Muscle layer of duodenum (tissue), 2 donors: ENCODE measurements around the gene CFAP73.

Experiments
- H3K27ac ChIP-seq: one replicate; pipeline ENCODE4 v1.7.0; 2013; ENCODE audit warnings: mild to moderate bottlenecking, low read length
- H3K27me3 ChIP-seq: one replicate; pipeline ENCODE4 v1.7.0; 2013; ENCODE audit warnings: low read depth, mild to moderate bottlenecking, control low read depth, low read length
- H3K36me3 ChIP-seq, 2 donors: one replicate each; pipeline ENCODE4 v1.7.0; 2013; ENCODE audit warnings: low read length in 2 of 2, control low read depth in 1 of 2, mild to moderate bottlenecking in 1 of 2; ENCODE audit not compliant: insufficient read depth in 2 of 2, control insufficient read depth in 1 of 2
- H3K4me1 ChIP-seq, 2 donors: one replicate each; pipeline ENCODE4 v1.7.0; 2013; ENCODE audit warnings: low read length in 2 of 2, mild to moderate bottlenecking in 2 of 2, control low read depth in 1 of 2, moderate library complexity in 1 of 2; ENCODE audit not compliant: insufficient read depth in 2 of 2, control insufficient read depth in 1 of 2
- H3K4me3 ChIP-seq, 2 donors: one replicate each; pipeline ENCODE4 v1.7.0; 2013; ENCODE audit warnings: low read length in 2 of 2, low read depth in 1 of 2, mild to moderate bottlenecking in 1 of 2
- H3K9me3 ChIP-seq, 2 donors: one replicate each; pipeline ENCODE4 v1.7.0; 2013; ENCODE audit warnings: low read length in 2 of 2, control low read depth in 1 of 2, mild to moderate bottlenecking in 1 of 2; ENCODE audit not compliant: control insufficient read depth in 1 of 2
- donor health status: healthy.

CFAP73 gene

GRCh38 chr12:113158439-113159203, 9.1 kb downstream of the CFAP73 start:
- H3K27me3 ChIP-seq, result peaks cover 13% of the 10 kb centered on the region
- H3K4me1 ChIP-seq, result peaks cover 0 to 15% of the 10 kb centered on the region in 2 donors
- H3K27ac ChIP-seq, result no peak overlapping the region
- H3K36me3 ChIP-seq, result peaks cover 33 to 64% of the 10 kb centered on the region in 2 donors
- no peaks in the 10 kb centered on the region for H3K9me3 ChIP-seq
- no peak overlapping the region for H3K4me3 ChIP-seq

- peaks cover 0 to 5% of the 10 kb centered on the region in 2 donors for H3K4me1 ChIP-seq
- no peaks in the 10 kb centered on the region for H3K9me3 ChIP-seq
- H3K27me3 ChIP-seq, result peaks cover 6% of the 10 kb centered on the region
- no peak overlapping the region for H3K4me3 ChIP-seq
- peaks cover 37 to 75% of the 10 kb centered on the region in 2 donors for H3K36me3 ChIP-seq
- H3K27ac ChIP-seq, result no peak overlapping the region
Observed at GRCh38 chr12:113159937-113160336, 10.4 kb downstream of the CFAP73 start.

DNA sequence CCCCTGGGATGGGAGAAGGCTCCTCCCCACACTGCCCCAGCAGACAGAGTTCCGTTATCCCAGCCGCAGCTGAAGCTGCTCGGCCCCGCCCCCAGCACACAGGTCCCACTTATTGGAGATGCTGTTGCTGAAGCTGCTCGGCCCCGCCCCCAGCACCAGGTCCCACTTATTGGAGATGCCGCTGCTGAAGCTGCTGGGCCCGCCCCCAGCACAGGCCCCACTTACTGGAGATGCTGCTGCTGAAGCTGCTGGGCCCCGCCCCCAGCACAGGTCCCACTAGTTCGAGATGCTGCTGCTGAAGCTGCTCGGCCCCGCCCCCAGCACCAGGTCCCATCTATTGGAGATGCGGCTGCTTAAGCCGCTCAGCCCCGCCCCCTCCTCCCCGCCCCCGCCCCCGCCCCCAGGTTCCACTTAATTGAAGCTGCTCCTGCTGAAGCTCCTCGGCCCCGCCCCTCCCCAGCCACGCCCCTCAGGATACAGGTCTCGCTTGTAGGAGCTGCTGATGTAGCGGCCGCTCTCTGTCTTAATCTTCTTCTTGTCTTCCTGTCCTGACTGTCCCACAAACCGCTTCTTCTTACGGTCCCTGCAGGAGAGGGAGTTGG, 12.0 kb downstream of the CFAP73 start:
- Histone ChIP-seq H3K9me3 (no peaks in the 10 kb centered on the region), H3K4me1 (peaks cover 0 to 5% of the 10 kb centered on the region in 2 donors), H3K27me3 (no peaks in the 10 kb centered on the region), H3K4me3 (no peak overlapping the region), H3K27ac (no peak overlapping the region), H3K36me3 (peaks cover 47 to 90% of the 10 kb centered on the region in 2 donors)

DNA sequence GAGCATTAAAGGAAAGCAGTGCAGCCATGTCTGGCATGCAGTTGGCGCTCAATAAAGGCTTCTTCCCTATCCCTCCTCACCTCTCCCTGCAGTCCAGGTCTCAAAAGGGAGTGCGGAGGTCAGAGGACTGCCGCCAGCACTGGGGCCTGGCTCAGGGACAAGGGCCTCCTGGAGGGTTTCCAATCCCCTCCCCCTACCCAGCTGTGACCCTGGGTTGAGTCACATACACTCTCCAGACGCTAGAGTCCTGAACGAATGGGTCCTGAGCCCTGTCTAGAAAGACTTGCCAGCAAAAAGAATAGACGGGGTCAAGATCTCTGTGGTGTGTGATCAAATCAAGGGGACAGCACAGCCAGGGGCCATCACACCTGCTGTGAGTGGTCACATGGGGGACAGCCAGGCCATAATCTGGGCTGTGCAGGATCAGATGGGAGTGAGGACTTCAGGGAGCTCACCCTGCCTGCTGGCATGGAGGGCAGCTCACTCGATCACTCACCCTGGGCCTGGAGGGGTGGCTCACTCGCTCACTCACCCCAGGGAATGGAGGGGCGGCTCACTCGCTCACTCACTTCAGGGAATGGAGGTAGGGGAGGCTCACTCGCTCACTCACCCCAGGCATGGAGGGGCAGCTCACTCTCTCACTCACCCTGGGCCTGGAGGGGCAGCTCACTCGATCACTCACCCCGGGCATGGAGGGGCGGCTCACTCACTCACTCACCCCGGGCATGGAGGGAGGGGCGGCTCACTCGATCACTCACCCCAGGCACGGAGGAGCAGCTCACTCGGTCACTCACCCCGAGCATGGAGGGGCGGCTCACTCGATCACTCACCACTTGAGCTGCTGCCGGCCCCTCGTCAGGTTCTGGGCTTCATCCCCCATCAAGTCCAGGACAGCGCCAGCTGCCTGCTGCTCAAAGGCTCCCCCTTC, 12.8 kb downstream of the CFAP73 start:
- Histone ChIP-seq H3K27me3 (no peaks in the 10 kb centered on the region), H3K27ac (no peak overlapping the region), H3K4me1 (peaks cover 0 to 5% of the 10 kb centered on the region in 2 donors), H3K36me3 (peaks cover 51 to 95% of the 10 kb centered on the region in 2 donors), H3K4me3 (no peak overlapping the region), H3K9me3 (no peaks in the 10 kb centered on the region)

- Histone ChIP-seq H3K27me3 (no peaks in the 10 kb centered on the region), H3K4me1 (peaks cover 0 to 5% of the 10 kb centered on the region in 2 donors), H3K9me3 (no peaks in the 10 kb centered on the region), H3K27ac (no peak overlapping the region), H3K36me3 (peaks cover 51 to 95% of the 10 kb centered on the region in 2 donors), H3K4me3 (no peak overlapping the region)
Observed at GRCh38 chr12:113163030-113163360, 13.5 kb downstream of the CFAP73 start.

GRCh38 chr12:113164014-113164413, 14.5 kb downstream of the CFAP73 start:
- no peaks in the 10 kb centered on the region for H3K27me3 ChIP-seq
- H3K27ac ChIP-seq, result no peak overlapping the region
- no peaks in the 10 kb centered on the region for H3K9me3 ChIP-seq
- peaks cover 0 to 5% of the 10 kb centered on the region in 2 donors for H3K4me1 ChIP-seq
- peaks cover 44 to 95% of the 10 kb centered on the region in 2 donors for H3K36me3 ChIP-seq
- no peak overlapping the region for H3K4me3 ChIP-seq

GRCh38 chr12:113165521-113166450, 16.3 kb downstream of the CFAP73 start:
- no peaks in the 10 kb centered on the region for H3K9me3 ChIP-seq
- peaks cover 38 to 93% of the 10 kb centered on the region in 2 donors for H3K36me3 ChIP-seq
- no peaks in the 10 kb centered on the region for H3K27me3 ChIP-seq
- no peak overlapping the region for H3K4me3 ChIP-seq
- H3K27ac ChIP-seq, result no peak overlapping the region
- peaks cover 0 to 5% of the 10 kb centered on the region in 2 donors for H3K4me1 ChIP-seq

DNA sequence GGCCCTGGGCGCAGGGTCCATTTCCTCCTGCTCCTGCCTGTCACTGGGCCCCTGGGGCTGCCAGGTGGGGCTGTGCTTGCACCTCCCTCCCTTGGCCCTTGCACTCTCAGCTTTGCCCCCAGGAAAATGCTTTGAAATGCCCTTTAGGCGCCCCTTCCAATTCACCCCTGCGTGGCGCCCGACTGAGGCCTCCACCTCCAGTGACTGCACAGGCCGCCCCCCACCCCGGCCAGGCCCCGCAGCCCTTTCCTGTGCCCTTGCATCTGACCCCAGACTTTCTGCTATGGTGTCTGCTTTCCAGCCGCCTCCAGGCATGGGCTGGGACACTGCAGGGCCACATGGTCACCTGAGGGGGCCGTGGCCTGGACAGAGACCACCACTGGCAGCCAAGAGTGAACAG, 18.3 kb downstream of the CFAP73 start:
- no peak overlapping the region for H3K4me3 ChIP-seq
- no peak overlapping the region for H3K27ac ChIP-seq
- H3K27me3 ChIP-seq, result no peaks in the 10 kb centered on the region
- no peaks in the 10 kb centered on the region for H3K4me1 ChIP-seq
- H3K36me3 ChIP-seq, result peaks cover 49 to 95% of the 10 kb centered on the region in 2 donors
- no peaks in the 10 kb centered on the region for H3K9me3 ChIP-seq

GRCh38 chr12:113169697-113170096, 20.2 kb downstream of the CFAP73 start:
- no peaks in the 10 kb centered on the region for H3K9me3 ChIP-seq
- H3K27me3 ChIP-seq, result no peaks in the 10 kb centered on the region
- H3K36me3 ChIP-seq, result peaks cover 52 to 93% of the 10 kb centered on the region in 2 donors
- no peak overlapping the region for H3K27ac ChIP-seq
- no peaks in the 10 kb centered on the region for H3K4me1 ChIP-seq
- no peak overlapping the region for H3K4me3 ChIP-seq

- no peaks in the 10 kb centered on the region for H3K27me3 ChIP-seq
- no peak overlapping the region for H3K27ac ChIP-seq
- peaks cover 45 to 91% of the 10 kb centered on the region in 2 donors for H3K36me3 ChIP-seq
- no peaks in the 10 kb centered on the region for H3K9me3 ChIP-seq
- no peaks in the 10 kb centered on the region for H3K4me1 ChIP-seq
- no peak overlapping the region for H3K4me3 ChIP-seq
Observed at GRCh38 chr12:113170457-113170856, 20.9 kb downstream of the CFAP73 start.
